GM11168 (cell line): ENCODE results near the gene AMOTL2.

ENCODE experiments used
- in situ Hi-C: fragments of 300-500 bp; cut with MboI; formaldehyde crosslinking; loops from one replicate; pipeline ENCODE4 v1.12.0; 2022; ENCODE audit warnings: low sequenced_read_pairs; ENCODE audit not compliant: unreplicated experiment

AMOTL2 gene

GRCh38 chr3:134374105-134374790 is at the start of gene AMOTL2:
AMOTL2 (minus strand) TSS chr3:134374447; CDS start chr3:134371433, 3,014 bp downstream.
- in situ Hi-C loops: no loop called here

- in situ Hi-C loops: no loop called here
These were observed 48.9 kb upstream of the AMOTL2 start for GRCh38 chr3:134423153-134423552.

- in situ Hi-C loops: no loop called here
These were observed 45.7 kb upstream of the AMOTL2 start for GRCh38 chr3:134419960-134420321.

- in situ Hi-C loops: no loop called here
These were observed 45.1 kb upstream of the AMOTL2 start for GRCh38 chr3:134419214-134419959.

- in situ Hi-C loops: no loop called here
These were observed 34.8 kb upstream of the AMOTL2 start for GRCh38 chr3:134409041-134409440.

- in situ Hi-C loops: no loop called here
These were observed 33.0 kb upstream of the AMOTL2 start for GRCh38 chr3:134407239-134407625.

- in situ Hi-C loops: no loop called here
These were observed 32.3 kb upstream of the AMOTL2 start for GRCh38 chr3:134406331-134407238.

GRCh38 chr3:134404366-134404885 is 30.2 kb upstream of the AMOTL2 start:
- in situ Hi-C loops: no loop called here

- in situ Hi-C loops: no loop called here
These were observed 23.5 kb upstream of the AMOTL2 start for GRCh38 chr3:134397755-134398154.

- in situ Hi-C loops: no loop called here
These were observed 20.9 kb upstream of the AMOTL2 start for GRCh38 chr3:134395103-134395502.

- in situ Hi-C loops: no loop called here
These were observed 20.1 kb upstream of the AMOTL2 start for GRCh38 chr3:134394380-134394779.

- in situ Hi-C loops: no loop called here
These were observed 18.8 kb upstream of the AMOTL2 start for GRCh38 chr3:134393074-134393473.

- in situ Hi-C loops: no loop called here
These were observed 18.2 kb upstream of the AMOTL2 start for GRCh38 chr3:134392336-134392983.

GRCh38 chr3:134389865-134390264 is 15.6 kb upstream of the AMOTL2 start:
- in situ Hi-C loops: no loop called here

GRCh38 chr3:134388788-134389485 is 14.7 kb upstream of the AMOTL2 start:
- in situ Hi-C loops: no loop called here

GRCh38 chr3:134388292-134388691 is 14.0 kb upstream of the AMOTL2 start:
- in situ Hi-C loops: no loop called here

- in situ Hi-C loops: no loop called here
These were observed 13.0 kb upstream of the AMOTL2 start for GRCh38 chr3:134387293-134387692.

- in situ Hi-C loops: no loop called here
These were observed 10.7 kb upstream of the AMOTL2 start for GRCh38 chr3:134384963-134385362.

GRCh38 chr3:134381831-134382442 is 7.7 kb upstream of the AMOTL2 start:
- in situ Hi-C loops: no loop called here
